Tibial nerve (tissue), 4 donors: ENCODE measurements around the gene PDLIM7. TPM values are rescaled to one million over a fixed set of nuclear protein-coding genes. Genes with fewer than 3 reads are reported as not detected.
A peak's percentile ranks its signal among the peaks of the same experiment; 100 is the strongest.

Experiments used
- DNase-seq, 2 donors: peaks; one replicate each; pipeline ENCODE4 v3.0.0-alpha.2; 2019; ENCODE audit warnings: low spot score in 2 of 2
- H3K27ac ChIP-seq, 4 donors: fragments of 200-600 bp; sonication (generic) in 3 of 4; one replicate each; pipeline ENCODE4 v1.5.1; 2017 to 2019; ENCODE audit warnings: mild to moderate bottlenecking in 1 of 4
- H3K27me3 ChIP-seq, 2 donors: fragments of 200-600 bp; sonication (generic) in 1 of 2; one replicate each; pipeline versions ENCODE4 v1.5.1 to v1.6.0; 2017 to 2019
- H3K36me3 ChIP-seq, 3 donors: fragments of 200-600 bp; sonication (generic); one replicate each; pipeline ENCODE4 v1.5.1; 2018 to 2019
- H3K4me1 ChIP-seq, 4 donors: fragments of 200-600 bp; sonication (generic) in 3 of 4; one replicate each; pipeline ENCODE4 v1.5.1; 2017 to 2019
- H3K4me3 ChIP-seq, 4 donors: fragments of 200-600 bp; sonication (generic) in 3 of 4; one replicate each; pipeline ENCODE4 v1.5.1; 2017 to 2019; ENCODE audit warnings: mild to moderate bottlenecking in 1 of 4, moderate library complexity in 1 of 4
- H3K9me3 ChIP-seq, 4 donors: fragments of 200-600 bp; sonication (generic) in 3 of 4; one replicate each; pipeline ENCODE4 v1.5.1; 2017 to 2019
- CTCF ChIP-seq, 5 experiments: fragments of 200-600 bp in 3 of 5; fragments of 450-650 bp in 2 of 5; sonication (generic) in 3 of 5; IDR thresholded peaks; one replicate each; pipeline ENCODE4 v1.5.1; 2016 to 2019; ENCODE audit warnings: antibody characterized with exemption in 5 of 5, mild to moderate bottlenecking in 3 of 5, moderate library complexity in 2 of 5
- EP300 ChIP-seq, 2 donors: sonication (generic); formaldehyde crosslinking; IDR thresholded peaks; one replicate each; pipeline ENCODE4 v1.6.1; 2017; ENCODE audit warnings: antibody characterized with exemption in 2 of 2, mild to moderate bottlenecking in 1 of 2
- POLR2A ChIP-seq, 2 donors: fragments of 450-650 bp; IDR thresholded peaks; one replicate each; pipeline ENCODE4 v1.6.1; 2017; ENCODE audit warnings: antibody characterized with exemption in 2 of 2, mild to moderate bottlenecking in 2 of 2, moderate library complexity in 2 of 2
- WGBS, 2 donors: methylation state at CpG; one replicate each; pipeline ENCODE4 v1.1.5; 2018; 5-methylcytosine and 5-hydroxymethylcytosine counted together
- total RNA-seq, 4 donors: library from RNA; depleted of rRNA; stranded (reverse); fragments of >200 nt; gene quantifications; one replicate each; pipeline ENCODE4 v1.1.0, GENCODE V29; 2016

PDLIM7 gene
- total RNA-seq, 4 donors from 2014 or later: 78.0 to 138 (median 89.9) TPM

GRCh38 chr5:177477701-177478477, 19.5 kb downstream of the PDLIM7 start:
- no peak for TF ChIP-seq POLR2A (IDR thresholded peaks at IDR 0.05)
- TF ChIP-seq EP300 (IDR thresholded peaks at IDR 0.05): no peak
- TF ChIP-seq CTCF (IDR thresholded peaks at IDR 0.05): no peak
- 82 to 88% methylated on average over 12 to 13 of the region's 13 CpGs for WGBS, 2 donors
- Histone ChIP-seq H3K4me1 (peaks cover 0 to 73% (median 14%) of the 10 kb centered on the region in 4 donors), H3K9me3 (no peaks in the 10 kb centered on the region), H3K36me3 (peaks cover 0 to 17% (median 0%) of the 10 kb centered on the region in 3 donors), H3K4me3 (no peak overlapping the region), H3K27ac (peak overlapping the region in 3 of 4 donors; percentile 5 to 81 (median 44)), H3K27me3 (no peaks in the 10 kb centered on the region)
- DNase-seq: no peak

- peaks cover 0 to 8% (median 0%) of the 10 kb centered on the region in 3 donors for H3K36me3 ChIP-seq
- DNase-seq: peak in 1 of 2 donors; percentile 45
- H3K4me3 ChIP-seq: no peak overlapping the region
- peaks cover 0 to 85% (median 25%) of the 10 kb centered on the region in 4 donors for H3K4me1 ChIP-seq
- WGBS, 2 donors: 65 to 68% methylated on average over 17 to 18 of the region's 18 CpGs
- TF ChIP-seq CTCF (IDR thresholded peaks at IDR 0.05): no peak
- TF ChIP-seq EP300 (IDR thresholded peaks at IDR 0.05): no peak
- TF ChIP-seq POLR2A (IDR thresholded peaks at IDR 0.05): no peak
- H3K27ac ChIP-seq: peak overlapping the region in 2 of 4 donors; percentile 44 to 81
- H3K9me3 ChIP-seq: no peaks in the 10 kb centered on the region
- H3K27me3 ChIP-seq: no peaks in the 10 kb centered on the region
Measured at GRCh38 chr5:177476531-177477233, 20.7 kb downstream of the PDLIM7 start.

- peaks cover 0 to 85% (median 29%) of the 10 kb centered on the region in 4 donors for H3K4me1 ChIP-seq
- DNase-seq: no peak
- H3K4me3 ChIP-seq: no peak overlapping the region
- no peaks in the 10 kb centered on the region for H3K9me3 ChIP-seq
- H3K27me3 ChIP-seq: no peaks in the 10 kb centered on the region
- 57 to 63% methylated on average over 11 of the region's 11 CpGs for WGBS, 2 donors
- TF ChIP-seq EP300 (IDR thresholded peaks at IDR 0.05) (no peak), CTCF (IDR thresholded peaks at IDR 0.05) (no peak), POLR2A (IDR thresholded peaks at IDR 0.05) (no peak)
- peak overlapping the region in 3 of 4 donors; percentile 23 to 97 (median 81) for H3K27ac ChIP-seq
- no peaks in the 10 kb centered on the region for H3K36me3 ChIP-seq
Measured at GRCh38 chr5:177475563-177476427, 21.6 kb downstream of the PDLIM7 start.

- Histone ChIP-seq H3K27ac (peak overlapping the region in 2 of 4 donors; percentile 93 to 97), H3K27me3 (no peaks in the 10 kb centered on the region), H3K36me3 (no peaks in the 10 kb centered on the region), H3K4me1 (peaks cover 0 to 86% (median 30%) of the 10 kb centered on the region in 4 donors), H3K4me3 (no peak overlapping the region), H3K9me3 (no peaks in the 10 kb centered on the region)
- DNase-seq: no peak
- TF ChIP-seq POLR2A (IDR thresholded peaks at IDR 0.05): no peak
- TF ChIP-seq EP300 (IDR thresholded peaks at IDR 0.05): no peak
- no peak for TF ChIP-seq CTCF (IDR thresholded peaks at IDR 0.05)
- WGBS, 2 donors: 45 to 50% methylated on average over 4 of the region's 4 CpGs
Measured at GRCh38 chr5:177474846-177475562, 22.4 kb downstream of the PDLIM7 start.
